Neural cell (in vitro differentiated cells): ENCODE measurements around the gene ADORA2B. TPM values are rescaled to one million over a fixed set of nuclear protein-coding genes. Genes with fewer than 3 reads are reported as not detected.
A peak's percentile ranks its signal among the peaks of the same experiment; 100 is the strongest.

Experiments used
- H2AFZ ChIP-seq: fragments of 200-600, 300-800 bp; sonication (generic), shearing (Covaris generic); 2 replicates; pipeline ENCODE4 v1.6.0; 2014; ENCODE audit warnings: low read depth, mild to moderate bottlenecking, antibody characterized with exemption, low read length, moderate library complexity
- H3F3A ChIP-seq: fragments of 200-600 bp; shearing (Covaris generic); 2 replicates; pipeline ENCODE4 v1.6.1; 2016; ENCODE audit warnings: mild to moderate bottlenecking, moderate library complexity, mixed read lengths, antibody characterized with exemption, low read length; ENCODE audit not compliant: insufficient read depth, poor library complexity, severe bottlenecking
- H3K27ac ChIP-seq: fragments of 200-600, 300-800 bp; sonication (generic), shearing (Covaris generic); 2 replicates; pipeline ENCODE4 v1.5.1; 2014; ENCODE audit warnings: mild to moderate bottlenecking, low read length, moderate library complexity
- H3K27me3 ChIP-seq: fragments of 300-800, 200-600 bp; sonication (generic), shearing (Covaris generic); 2 replicates; pipeline ENCODE4 v1.6.0; 2014; ENCODE audit warnings: mild to moderate bottlenecking, low read depth, low read length, moderate library complexity; ENCODE audit not compliant: insufficient read depth
- H3K36me3 ChIP-seq: fragments of 300-800, 200-600 bp; sonication (generic), shearing (Covaris generic); 2 replicates; pipeline ENCODE4 v1.5.1; 2014; ENCODE audit warnings: mild to moderate bottlenecking, antibody characterized with exemption, low read length, moderate library complexity; ENCODE audit not compliant: insufficient read depth
- H3K4me2 ChIP-seq: fragments of 300-800, 200-600 bp; sonication (generic), shearing (Covaris generic); 2 replicates; pipeline ENCODE4 v1.6.0; 2014; ENCODE audit warnings: mild to moderate bottlenecking, low read length
- H3K4me3 ChIP-seq: fragments of 300-800, 200-600 bp; sonication (generic), shearing (Covaris generic); 2 replicates; pipeline ENCODE4 v1.5.1; 2014; ENCODE audit warnings: mild to moderate bottlenecking, low read length, moderate library complexity
- H3K79me2 ChIP-seq: fragments of 200-600 bp; shearing (Covaris generic); replicated peaks from 2 replicates; pipeline ENCODE4 v1.6.0; 2014; ENCODE audit warnings: mild to moderate bottlenecking, low read length, moderate library complexity; ENCODE audit not compliant: insufficient read depth
- H3K9ac ChIP-seq: fragments of 300-800, 200-600 bp; sonication (generic), shearing (Covaris generic); 2 replicates; pipeline ENCODE4 v1.6.1; 2016; ENCODE audit warnings: mild to moderate bottlenecking, low read length, mixed read lengths
- H3K9me2 ChIP-seq: fragments of 200-600 bp; shearing (Covaris generic); 2 replicates; pipeline ENCODE4 v1.6.1; 2016; ENCODE audit warnings: mild to moderate bottlenecking, low read length, mixed read lengths; ENCODE audit not compliant: insufficient read depth
- H3K9me3 ChIP-seq: fragments of 200-600, 300-800 bp; sonication (generic), shearing (Covaris generic); 2 replicates; pipeline ENCODE4 v1.6.1; 2016; ENCODE audit warnings: mild to moderate bottlenecking, mixed run types, low read length, moderate library complexity, mixed read lengths
- H4K20me1 ChIP-seq: fragments of 200-600 bp; shearing (Covaris generic); 2 replicates; pipeline ENCODE4 v1.6.1; 2016; ENCODE audit warnings: mild to moderate bottlenecking, mixed run types; ENCODE audit not compliant: insufficient read depth
- CTCF ChIP-seq: fragments of 450-650 bp; IDR thresholded peaks from 2 replicates; pipeline ENCODE4 v1.5.1; 2014; ENCODE audit warnings: antibody characterized with exemption, mild to moderate bottlenecking, moderate library complexity; ENCODE audit not compliant: poor library complexity, severe bottlenecking
- EP300 ChIP-seq: fragments of 450-650 bp; conservative IDR thresholded peaks from 2 replicates; pipeline ENCODE4 v1.6.1; 2014; ENCODE audit warnings: antibody characterized with exemption, mild to moderate bottlenecking, moderate library complexity; ENCODE audit not compliant: poor library complexity, severe bottlenecking
- EZH2 ChIP-seq: fragments of 200-600, 300-800 bp; shearing (Covaris generic), sonication (generic); IDR thresholded peaks from 2 replicates; pipeline ENCODE4 v1.6.1; 2014; ENCODE audit warnings: antibody characterized with exemption, low read length, borderline replicate concordance, mild to moderate bottlenecking; ENCODE audit not compliant: insufficient read depth, poor library complexity, severe bottlenecking
- MXI1 ChIP-seq: fragments of 450-650 bp; conservative IDR thresholded peaks from 2 replicates; pipeline ENCODE4 v1.6.1; 2014; ENCODE audit warnings: antibody characterized with exemption, mild to moderate bottlenecking; ENCODE audit not compliant: poor library complexity, severe bottlenecking
- POLR2AphosphoS5 ChIP-seq: IDR thresholded peaks from 2 replicates; pipeline ENCODE4 v1.6.1; 2012
- RAD21 ChIP-seq: fragments of 450-650 bp; conservative IDR thresholded peaks from 2 replicates; pipeline ENCODE4 v1.6.1; 2014; ENCODE audit warnings: antibody characterized with exemption, mild to moderate bottlenecking, moderate library complexity
- SMC3 ChIP-seq: fragments of 450-650 bp; conservative IDR thresholded peaks from 2 replicates; pipeline ENCODE4 v1.6.1; 2014; ENCODE audit warnings: antibody characterized with exemption, mild to moderate bottlenecking, moderate library complexity; ENCODE audit not compliant: poor library complexity
- TAF1 ChIP-seq: IDR thresholded peaks from 2 replicates; pipeline ENCODE4 v1.6.1; 2012; ENCODE audit warnings: low read depth
- polyA plus RNA-seq: library from polyadenylated mRNA; depleted of rRNA; stranded (reverse); fragments of >200 nt; gene quantifications from 2 replicates; pipeline ENCODE4 v1.2.3, GENCODE V29; 2014
- TF ChIP-seq, protein P1 (sequence below): IDR thresholded peaks from 2 replicates; pipeline ENCODE4 v1.6.1; 2012; ENCODE audit warnings: borderline replicate concordance

The ADORA2B gene
- polyA plus RNA-seq, 1 donor from 2014 or later, result 0.78 TPM

- no peaks in the 10 kb centered on the region for H3K9me2 ChIP-seq
- H2AFZ ChIP-seq, result peak overlapping the region; percentile 52
- no peaks in the 10 kb centered on the region for H4K20me1 ChIP-seq
- TF ChIP-seq MXI1, result no peak
- no peak for TF ChIP-seq TAF1
- TF ChIP-seq POLR2AphosphoS5, result no peak
- TF ChIP-seq EZH2, result no peak
- no peak overlapping the region for H3K4me2 ChIP-seq
- no peaks in the 10 kb centered on the region for H3K27me3 ChIP-seq
- no peaks in the 10 kb centered on the region for H3K36me3 ChIP-seq
- H3K79me2 ChIP-seq, result no peaks in the 10 kb centered on the region
- H3K9me3 ChIP-seq, result no peaks in the 10 kb centered on the region
- peak overlapping the region; percentile 55 for H3K9ac ChIP-seq
- H3F3A ChIP-seq, result no peaks in the 10 kb centered on the region
- peak overlapping the region; percentile 52 for H3K27ac ChIP-seq
- peak overlapping the region; percentile 23 for H3K4me3 ChIP-seq
Measured at GRCh38 chr17:15966879-15967248, 21.9 kb downstream of the ADORA2B start.

DNA sequence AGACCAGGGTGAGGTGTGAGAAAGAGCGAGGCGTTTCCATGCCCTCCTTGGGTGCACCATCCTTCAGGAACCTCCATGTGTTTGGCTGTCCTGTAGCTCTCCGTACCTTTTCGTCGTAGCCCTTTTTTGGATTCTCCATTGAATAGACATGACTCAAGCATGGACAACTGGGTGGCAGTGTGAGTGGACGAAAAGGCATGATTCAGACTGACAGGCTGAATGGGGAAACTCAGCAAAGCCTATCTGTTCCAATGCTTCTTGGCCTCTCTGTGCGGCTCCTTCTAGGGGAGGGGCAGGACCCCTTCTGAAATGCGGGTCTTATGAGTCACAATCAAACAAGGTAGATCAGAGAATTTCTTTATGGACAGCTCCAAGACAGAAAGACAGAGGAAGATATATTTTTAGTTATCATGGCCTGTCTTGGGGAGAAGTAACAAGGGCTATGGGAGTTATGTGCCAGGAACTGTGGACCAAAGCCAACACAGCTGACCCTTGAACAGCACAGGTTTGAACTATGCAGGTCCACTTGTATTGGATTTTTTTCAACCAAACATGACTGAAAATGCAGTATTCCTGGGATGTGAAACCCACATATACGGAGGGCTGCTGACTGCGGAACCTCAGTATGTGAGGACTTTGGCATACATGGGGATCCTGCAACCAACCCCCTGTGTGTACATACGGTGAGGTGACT, 22.9 kb downstream of the ADORA2B start:
- H4K20me1 ChIP-seq, result no peaks in the 10 kb centered on the region
- no peaks in the 10 kb centered on the region for H3F3A ChIP-seq
- no peak overlapping the region for H2AFZ ChIP-seq
- H3K4me3 ChIP-seq, result no peak overlapping the region
- no peaks in the 10 kb centered on the region for H3K79me2 ChIP-seq
- no peaks in the 10 kb centered on the region for H3K27me3 ChIP-seq
- no peak for TF ChIP-seq EZH2
- no peak for TF ChIP-seq MXI1
- TF ChIP-seq TAF1, result no peak
- no peak for TF ChIP-seq POLR2AphosphoS5
- TF ChIP-seq, protein P1, sequence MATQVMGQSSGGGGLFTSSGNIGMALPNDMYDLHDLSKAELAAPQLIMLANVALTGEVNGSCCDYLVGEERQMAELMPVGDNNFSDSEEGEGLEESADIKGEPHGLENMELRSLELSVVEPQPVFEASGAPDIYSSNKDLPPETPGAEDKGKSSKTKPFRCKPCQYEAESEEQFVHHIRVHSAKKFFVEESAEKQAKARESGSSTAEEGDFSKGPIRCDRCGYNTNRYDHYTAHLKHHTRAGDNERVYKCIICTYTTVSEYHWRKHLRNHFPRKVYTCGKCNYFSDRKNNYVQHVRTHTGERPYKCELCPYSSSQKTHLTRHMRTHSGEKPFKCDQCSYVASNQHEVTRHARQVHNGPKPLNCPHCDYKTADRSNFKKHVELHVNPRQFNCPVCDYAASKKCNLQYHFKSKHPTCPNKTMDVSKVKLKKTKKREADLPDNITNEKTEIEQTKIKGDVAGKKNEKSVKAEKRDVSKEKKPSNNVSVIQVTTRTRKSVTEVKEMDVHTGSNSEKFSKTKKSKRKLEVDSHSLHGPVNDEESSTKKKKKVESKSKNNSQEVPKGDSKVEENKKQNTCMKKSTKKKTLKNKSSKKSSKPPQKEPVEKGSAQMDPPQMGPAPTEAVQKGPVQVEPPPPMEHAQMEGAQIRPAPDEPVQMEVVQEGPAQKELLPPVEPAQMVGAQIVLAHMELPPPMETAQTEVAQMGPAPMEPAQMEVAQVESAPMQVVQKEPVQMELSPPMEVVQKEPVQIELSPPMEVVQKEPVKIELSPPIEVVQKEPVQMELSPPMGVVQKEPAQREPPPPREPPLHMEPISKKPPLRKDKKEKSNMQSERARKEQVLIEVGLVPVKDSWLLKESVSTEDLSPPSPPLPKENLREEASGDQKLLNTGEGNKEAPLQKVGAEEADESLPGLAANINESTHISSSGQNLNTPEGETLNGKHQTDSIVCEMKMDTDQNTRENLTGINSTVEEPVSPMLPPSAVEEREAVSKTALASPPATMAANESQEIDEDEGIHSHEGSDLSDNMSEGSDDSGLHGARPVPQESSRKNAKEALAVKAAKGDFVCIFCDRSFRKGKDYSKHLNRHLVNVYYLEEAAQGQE, result no peak
- TF ChIP-seq SMC3, result no peak
- TF ChIP-seq EP300, result no peak
- H3K9ac ChIP-seq, result no peak overlapping the region
- H3K9me2 ChIP-seq, result no peaks in the 10 kb centered on the region
- H3K36me3 ChIP-seq, result no peaks in the 10 kb centered on the region
- no peak overlapping the region for H3K27ac ChIP-seq
- no peaks in the 10 kb centered on the region for H3K9me3 ChIP-seq
- no peak overlapping the region for H3K4me2 ChIP-seq

- Histone ChIP-seq H3K4me2 (no peak overlapping the region), H3K36me3 (no peaks in the 10 kb centered on the region), H3K79me2 (no peaks in the 10 kb centered on the region), H3K9ac (no peak overlapping the region), H3K9me2 (no peaks in the 10 kb centered on the region), H3K27ac (no peak overlapping the region), H3K27me3 (no peaks in the 10 kb centered on the region), H3F3A (no peaks in the 10 kb centered on the region), H4K20me1 (no peaks in the 10 kb centered on the region), H3K4me3 (no peak overlapping the region), H2AFZ (no peak overlapping the region), H3K9me3 (no peaks in the 10 kb centered on the region)
- TF ChIP-seq TAF1 (no peak), POLR2AphosphoS5 (no peak), CTCF (no peak), EP300 (no peak), EZH2 (no peak), MXI1 (no peak), RAD21 (no peak), SMC3 (no peak)
- TF ChIP-seq, protein P1, result no peak
Measured at GRCh38 chr17:15969463-15969862, 24.5 kb downstream of the ADORA2B start.
